GM23248 (cell line): ENCODE data around the gene SOX5. TPM values are rescaled to one million over a fixed set of nuclear protein-coding genes. Genes with fewer than 3 reads are reported as not detected.

Experiments
- DNase-seq: peaks from one replicate; pipeline ENCODE4 v3.0.0-alpha.2; 2015
- H2AFZ ChIP-seq: fragments of 200-600 bp; sonication (generic); 2 replicates; pipeline ENCODE4 v1.6.1; 2016; ENCODE audit warnings: antibody characterized with exemption
- H3F3A ChIP-seq: fragments of 200-600 bp; sonication (generic); 2 replicates; pipeline ENCODE4 v1.6.1; 2016; ENCODE audit warnings: mild to moderate bottlenecking, antibody characterized with exemption, mixed run types; ENCODE audit not compliant: insufficient read depth
- H3K27ac ChIP-seq: fragments of 200-600 bp; sonication (generic); 2 replicates; pipeline ENCODE4 v1.5.1; 2016; ENCODE audit warnings: mild to moderate bottlenecking
- H3K27me3 ChIP-seq: fragments of 200-600 bp; sonication (generic); replicated peaks from 2 replicates; pipeline ENCODE4 v1.6.1; 2016; ENCODE audit warnings: mild to moderate bottlenecking; ENCODE audit not compliant: insufficient read depth
- H3K36me3 ChIP-seq: fragments of 200-600 bp; sonication (generic); 2 replicates; pipeline ENCODE4 v1.6.1; 2016; ENCODE audit warnings: low read depth, mild to moderate bottlenecking
- H3K4me1 ChIP-seq: fragments of 200-600 bp; sonication (generic); 2 replicates; pipeline ENCODE4 v1.6.1; 2016; ENCODE audit warnings: mild to moderate bottlenecking; ENCODE audit not compliant: insufficient read depth
- H3K4me2 ChIP-seq: fragments of 200-600 bp; sonication (generic); one replicate; pipeline ENCODE4 v1.6.1; 2016; ENCODE audit warnings: mild to moderate bottlenecking; ENCODE audit not compliant: unreplicated experiment
- H3K4me3 ChIP-seq: fragments of 200-600 bp; sonication (generic); 2 replicates; pipeline ENCODE4 v1.5.1; 2016; ENCODE audit warnings: mild to moderate bottlenecking
- H3K79me2 ChIP-seq: fragments of 200-600 bp; sonication (generic); 2 replicates; pipeline ENCODE4 v1.6.1; 2016; ENCODE audit warnings: mild to moderate bottlenecking; ENCODE audit not compliant: insufficient read depth
- H3K9ac ChIP-seq: fragments of 200-600 bp; sonication (generic); 2 replicates; pipeline ENCODE4 v1.6.1; 2016; ENCODE audit warnings: mild to moderate bottlenecking
- H3K9me2 ChIP-seq: fragments of 200-600 bp; sonication (generic); 2 replicates; pipeline ENCODE4 v1.6.1; 2016; ENCODE audit warnings: mixed run types, mild to moderate bottlenecking, moderate library complexity; ENCODE audit not compliant: insufficient read depth
- H3K9me3 ChIP-seq: fragments of 200-600 bp; sonication (generic); one replicate; pipeline ENCODE4 v1.6.1; 2017; ENCODE audit warnings: low read depth
- H4K20me1 ChIP-seq: fragments of 200-600 bp; sonication (generic); 2 replicates; pipeline ENCODE4 v1.6.0; 2016; ENCODE audit not compliant: insufficient read depth
- EZH2 ChIP-seq: fragments of 200-600 bp; sonication (generic); IDR thresholded peaks from 2 replicates; pipeline ENCODE4 v1.6.1; 2018; ENCODE audit warnings: antibody characterized with exemption, mild to moderate bottlenecking; ENCODE audit not compliant: insufficient read depth, poor library complexity, severe bottlenecking
- EZH2phosphoT487 ChIP-seq: fragments of 200-600 bp; sonication (generic); IDR thresholded peaks from 2 replicates; pipeline ENCODE4 v1.6.1; 2018; ENCODE audit warnings: antibody characterized with exemption, moderate library complexity, mild to moderate bottlenecking, low read depth; ENCODE audit not compliant: insufficient read depth
- WGBS, 2 experiments: methylation state at CpG; one replicate each; pipeline ENCODE4 v1.1.6; 2015 to 2017; ENCODE audit warnings: low lambda C conversion rate in 2 of 2, low coverage in 1 of 2; ENCODE audit errors: missing lambda C conversion rate in 2 of 2; 5-methylcytosine and 5-hydroxymethylcytosine counted together
- in situ Hi-C: fragments of 300-500 bp; cut with MboI; formaldehyde crosslinking; loops from 2 replicates; pipeline ENCODE4 v1.15.0; 2020
- polyA plus RNA-seq: library from polyadenylated mRNA; unstranded; fragments of >200 nt; fragmentation: Nextera tagmentation; extraction: Ambion mirVana; gene quantifications from 2 replicates; pipeline ENCODE4 v1.2.1, GENCODE V29; 2016
- total RNA-seq: library from RNA; depleted of rRNA; stranded (reverse); fragments of >200 nt; shearing (Covaris generic); gene quantifications from 2 replicates; pipeline ENCODE4 v1.2.3, GENCODE V29; 2014

The SOX5 gene
- total and polyA plus RNA-seq, 2 experiments from 2014 or later = not detected

- no peak overlapping the region for H3K4me2 ChIP-seq
- H3K4me3 ChIP-seq = no peak overlapping the region
- H3K36me3 ChIP-seq = no peaks in the 10 kb centered on the region
- H3K9me3 ChIP-seq = no peaks in the 10 kb centered on the region
- no peak overlapping the region for H3K27ac ChIP-seq
- no peak for DNase-seq
- no peaks in the 10 kb centered on the region for H3K9me2 ChIP-seq
- H3K9ac ChIP-seq = no peak overlapping the region
- 28 to 34% methylated on average over 5 of the region's 5 CpGs for WGBS, 2 experiments
- TF ChIP-seq EZH2 (no peak), EZH2phosphoT487 (no peak)
- in situ Hi-C loops = no loop called here
- no peaks in the 10 kb centered on the region for H3F3A ChIP-seq
- H3K79me2 ChIP-seq = no peaks in the 10 kb centered on the region
- H3K4me1 ChIP-seq = no peaks in the 10 kb centered on the region
- no peaks in the 10 kb centered on the region for H4K20me1 ChIP-seq
- no peak overlapping the region for H2AFZ ChIP-seq
- H3K27me3 ChIP-seq = no peaks in the 10 kb centered on the region
Measured at GRCh38 chr12:23753628-23754365, 195.7 kb downstream of the SOX5 start.

GRCh38 chr12:23752245-23752644, 197.2 kb downstream of the SOX5 start:
- H3K9ac ChIP-seq = no peak overlapping the region
- H3K4me1 ChIP-seq = no peaks in the 10 kb centered on the region
- no peaks in the 10 kb centered on the region for H3K79me2 ChIP-seq
- no peak overlapping the region for H3K4me3 ChIP-seq
- H3K27me3 ChIP-seq = no peaks in the 10 kb centered on the region
- no peak overlapping the region for H3K27ac ChIP-seq
- WGBS, 2 experiments = 64% methylated on average over 5 of the region's 5 CpGs
- H3K4me2 ChIP-seq = no peak overlapping the region
- no peak overlapping the region for H2AFZ ChIP-seq
- no peaks in the 10 kb centered on the region for H3K9me2 ChIP-seq
- TF ChIP-seq EZH2phosphoT487 = no peak
- no peak for TF ChIP-seq EZH2
- H3F3A ChIP-seq = no peaks in the 10 kb centered on the region
- H3K9me3 ChIP-seq = no peaks in the 10 kb centered on the region
- DNase-seq = no peak
- in situ Hi-C loops = no loop called here
- H3K36me3 ChIP-seq = no peaks in the 10 kb centered on the region
- H4K20me1 ChIP-seq = no peaks in the 10 kb centered on the region

- Histone ChIP-seq H3K9me2 (no peaks in the 10 kb centered on the region), H3K79me2 (no peaks in the 10 kb centered on the region), H3K27ac (no peak overlapping the region), H3K4me2 (no peak overlapping the region), H3K9ac (no peak overlapping the region), H3K4me3 (no peak overlapping the region), H3K4me1 (no peaks in the 10 kb centered on the region), H3K9me3 (no peaks in the 10 kb centered on the region), H3K27me3 (no peaks in the 10 kb centered on the region), H4K20me1 (no peaks in the 10 kb centered on the region), H3K36me3 (no peaks in the 10 kb centered on the region), H2AFZ (no peak overlapping the region), H3F3A (no peaks in the 10 kb centered on the region)
- in situ Hi-C loops = no loop called here
- DNase-seq = no peak
- 49 to 54% methylated on average over 1 of the region's 1 CpG for WGBS, 2 experiments
- TF ChIP-seq EZH2 (no peak), EZH2phosphoT487 (no peak)
Measured at GRCh38 chr12:23751641-23752040, 197.8 kb downstream of the SOX5 start.

- Histone ChIP-seq H3K9me3 (no peaks in the 10 kb centered on the region), H3K36me3 (no peaks in the 10 kb centered on the region), H3K4me1 (no peaks in the 10 kb centered on the region), H3F3A (no peaks in the 10 kb centered on the region), H3K9ac (no peak overlapping the region), H3K9me2 (no peaks in the 10 kb centered on the region), H3K4me2 (no peak overlapping the region), H3K4me3 (no peak overlapping the region), H3K27me3 (no peaks in the 10 kb centered on the region), H2AFZ (no peak overlapping the region), H3K79me2 (no peaks in the 10 kb centered on the region), H3K27ac (no peak overlapping the region), H4K20me1 (no peaks in the 10 kb centered on the region)
- WGBS, 2 experiments = 68% methylated on average over 3 of the region's 3 CpGs
- TF ChIP-seq EZH2 (no peak), EZH2phosphoT487 (no peak)
- in situ Hi-C loops = no loop called here
- DNase-seq = no peak
Measured at GRCh38 chr12:23750923-23751322, 198.5 kb downstream of the SOX5 start.
